Lower leg skin (tissue), 4 donors: ENCODE data around the gene DENND11. TPM values are rescaled to one million over a fixed set of nuclear protein-coding genes. Genes with fewer than 3 reads are reported as not detected.
A peak's percentile ranks its signal among the peaks of the same experiment; 100 is the strongest.

ENCODE experiments used
- DNase-seq, 2 donors: peaks; one replicate each; pipeline ENCODE4 v3.0.0-alpha.2; 2019; ENCODE audit warnings: low spot score in 2 of 2
- H3K4me3 ChIP-seq: fragments of 200-600 bp; sonication (generic); 2 replicates; pipeline ENCODE4 v1.5.1; 2017; ENCODE audit warnings: mild to moderate bottlenecking, low read depth; ENCODE audit not compliant: poor library complexity, severe bottlenecking
- POLR2A ChIP-seq, 2 donors: fragments of 450-650 bp; IDR thresholded peaks; one replicate each; pipeline ENCODE4 v1.6.1; 2016 to 2017; ENCODE audit warnings: antibody characterized with exemption in 2 of 2, mild to moderate bottlenecking in 1 of 2, moderate library complexity in 1 of 2
- WGBS, 2 donors: methylation state at CpG; one replicate each; pipeline ENCODE4 v1.1.5; 2018; 5-methylcytosine and 5-hydroxymethylcytosine counted together
- intact Hi-C: fragments of 100-400 bp; cut with DNase I; formaldehyde crosslinking; loops from one replicate; pipeline ENCODE4 v1.15.0; 2023; ENCODE audit warnings: low total_unique reads
- total RNA-seq, 4 donors: library from RNA; depleted of rRNA; stranded (reverse); fragments of >200 nt; gene quantifications; one replicate each; pipeline ENCODE4 v1.1.0, GENCODE V29; 2016
- TF ChIP-seq, protein P1 (sequence below), 3 donors: fragments of 450-650 bp; IDR thresholded peaks; one replicate each; pipeline ENCODE4 v1.5.1; 2016; ENCODE audit warnings: antibody characterized with exemption in 3 of 3, mild to moderate bottlenecking in 3 of 3, moderate library complexity in 2 of 3

Gene DENND11
- total RNA-seq, 4 donors from 2014 or later, result 11.6 to 15.8 (median 14.6) TPM

DNA sequence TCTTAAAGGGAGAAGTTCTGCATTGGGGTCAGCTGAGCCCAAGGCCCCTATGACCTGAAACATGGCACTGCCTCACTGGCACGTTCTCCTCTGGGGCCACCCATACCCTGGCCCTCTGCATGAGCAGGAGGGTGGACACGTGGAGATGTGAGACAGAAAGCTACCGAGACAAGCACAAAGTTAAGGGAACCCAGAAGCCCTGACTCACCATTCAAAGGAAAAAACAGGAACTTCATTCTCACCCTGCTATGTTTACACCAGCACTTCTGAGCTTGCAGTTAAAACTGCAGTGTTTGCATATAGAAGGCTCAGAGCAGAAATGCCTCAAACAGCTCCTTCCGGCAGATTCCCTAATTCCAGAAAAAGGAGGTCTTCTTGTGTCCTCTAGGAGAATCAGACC is 41.7 kb downstream of the DENND11 start:
- intact Hi-C loops, result no loop called here
- H3K4me3 ChIP-seq, result no peak overlapping the region
- DNase-seq, result no peak
- TF ChIP-seq, protein P1, sequence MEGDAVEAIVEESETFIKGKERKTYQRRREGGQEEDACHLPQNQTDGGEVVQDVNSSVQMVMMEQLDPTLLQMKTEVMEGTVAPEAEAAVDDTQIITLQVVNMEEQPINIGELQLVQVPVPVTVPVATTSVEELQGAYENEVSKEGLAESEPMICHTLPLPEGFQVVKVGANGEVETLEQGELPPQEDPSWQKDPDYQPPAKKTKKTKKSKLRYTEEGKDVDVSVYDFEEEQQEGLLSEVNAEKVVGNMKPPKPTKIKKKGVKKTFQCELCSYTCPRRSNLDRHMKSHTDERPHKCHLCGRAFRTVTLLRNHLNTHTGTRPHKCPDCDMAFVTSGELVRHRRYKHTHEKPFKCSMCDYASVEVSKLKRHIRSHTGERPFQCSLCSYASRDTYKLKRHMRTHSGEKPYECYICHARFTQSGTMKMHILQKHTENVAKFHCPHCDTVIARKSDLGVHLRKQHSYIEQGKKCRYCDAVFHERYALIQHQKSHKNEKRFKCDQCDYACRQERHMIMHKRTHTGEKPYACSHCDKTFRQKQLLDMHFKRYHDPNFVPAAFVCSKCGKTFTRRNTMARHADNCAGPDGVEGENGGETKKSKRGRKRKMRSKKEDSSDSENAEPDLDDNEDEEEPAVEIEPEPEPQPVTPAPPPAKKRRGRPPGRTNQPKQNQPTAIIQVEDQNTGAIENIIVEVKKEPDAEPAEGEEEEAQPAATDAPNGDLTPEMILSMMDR (IDR thresholded peaks at IDR 0.05), result no peak
- no peak for TF ChIP-seq POLR2A (IDR thresholded peaks at IDR 0.05)
- 68 to 80% methylated on average over 4 of the region's 4 CpGs for WGBS, 2 donors

GRCh38 chr7:141659501-141659900 is 42.5 kb downstream of the DENND11 start:
- intact Hi-C loops, result no loop called here
- no peak for DNase-seq
- H3K4me3 ChIP-seq, result no peak overlapping the region
- TF ChIP-seq, protein P1 (IDR thresholded peaks at IDR 0.05), result no peak
- no peak for TF ChIP-seq POLR2A (IDR thresholded peaks at IDR 0.05)
- WGBS, 2 donors, result 83 to 88% methylated on average over 6 of the region's 6 CpGs

DNA sequence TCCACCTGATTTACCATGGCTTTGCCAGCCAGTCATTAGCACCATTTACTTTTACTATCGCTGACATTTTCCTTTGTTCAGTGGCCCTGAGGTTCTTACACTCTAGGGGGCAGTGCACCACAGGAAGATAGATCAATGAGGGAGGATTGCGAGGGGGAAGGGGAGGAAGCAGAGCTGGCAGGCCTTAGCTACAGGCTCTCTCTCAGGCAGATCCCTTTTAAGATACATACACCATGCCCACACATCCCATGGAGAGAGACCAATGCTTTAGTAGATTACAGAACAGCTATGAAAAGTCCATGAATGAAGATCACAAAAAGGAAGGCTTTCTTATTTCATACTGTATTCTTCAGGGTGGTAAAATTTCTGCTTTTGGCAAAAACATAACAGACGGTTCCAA is 47.4 kb downstream of the DENND11 start:
- intact Hi-C loops, result no loop called here
- peak in 1 of 2 donors; percentile 33 for DNase-seq
- no peak for TF ChIP-seq POLR2A (IDR thresholded peaks at IDR 0.05)
- TF ChIP-seq, protein P1 (IDR thresholded peaks at IDR 0.05), result no peak

DNA sequence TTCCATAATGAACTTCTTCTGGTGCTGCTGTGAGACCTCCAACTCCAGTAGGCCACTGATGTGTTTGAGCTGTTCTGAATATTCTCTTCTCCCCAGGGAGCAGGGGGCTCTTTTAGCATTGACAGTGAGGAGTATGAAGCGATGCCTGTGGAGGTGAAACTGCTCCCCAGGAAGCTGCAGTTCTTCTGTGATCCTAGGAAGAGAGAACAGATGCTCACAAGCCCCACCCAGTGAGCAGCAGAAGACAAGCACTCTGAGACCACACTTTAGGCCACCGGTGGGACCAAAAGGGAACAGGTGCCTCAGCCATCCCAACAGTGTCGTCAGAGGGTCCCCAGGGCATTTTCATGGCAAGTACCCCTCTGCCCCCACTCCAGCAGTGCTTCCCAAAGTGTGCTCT is 49.3 kb downstream of the DENND11 start:
- TF ChIP-seq POLR2A (IDR thresholded peaks at IDR 0.05), result no peak
- TF ChIP-seq, protein P1 (IDR thresholded peaks at IDR 0.05), result no peak
- no peak overlapping the region for H3K4me3 ChIP-seq
- no peak for DNase-seq
- intact Hi-C loops, result no loop called here
- WGBS, 2 donors, result 60 to 64% methylated on average over 3 of the region's 3 CpGs

More for the DNA sequence above, 47.4 kb downstream of the DENND11 start:
- no peak overlapping the region for H3K4me3 ChIP-seq
- 42 to 43% methylated on average over 3 of the region's 3 CpGs for WGBS, 2 donors

Other genes starting within 250 kb of the DENND11 start
- 10 to 100 TPM in 3 of 4 donors, 1 to 10 TPM in 1; 9.8 to 20.1 (median 14.9) TPM for gene AGK, start 150.8 kb downstream of the DENND11 start, total RNA-seq
- gene WEE2, start 6.2 kb upstream of the DENND11 start, total RNA-seq, result not detected
- gene SSBP1, start 36.2 kb upstream of the DENND11 start, total RNA-seq, result 100 to 1,000 TPM in 1 of 4 donors, 10 to 100 TPM in 3; 87.5 to 109 (median 90.8) TPM
- 1 to 10 TPM in 3 of 4 donors, under 1 TPM in 1; 0.46 to 2.2 (median 1.3) TPM for gene TAS2R3, start 61.9 kb upstream of the DENND11 start, total RNA-seq
- 1 to 10 TPM in 3 of 4 donors, under 1 TPM in 1; 0.30 to 1.6 (median 1.1) TPM for gene TAS2R4, start 74.5 kb upstream of the DENND11 start, total RNA-seq
- gene TAS2R5, start 88.1 kb upstream of the DENND11 start, total RNA-seq, result 1 to 10 TPM; 1.3 to 2.1 (median 1.7) TPM
- gene PRSS37, start 139.3 kb upstream of the DENND11 start, total RNA-seq, result not detected
- gene OR9A4, start 214.2 kb upstream of the DENND11 start, total RNA-seq, result not detected
- 1 to 10 TPM; 1.6 to 3.8 (median 2.9) TPM for gene CLEC5A, start 244.8 kb upstream of the DENND11 start, total RNA-seq